Measurements from ENCODE around the gene TMEM200B. TPM values are rescaled to one million over a fixed set of nuclear protein-coding genes. Genes with fewer than 3 reads are reported as not detected.

Gene TMEM200B
- total RNA-seq, 1 experiment from 2014 or later, result 1.1 TPM

DNA sequence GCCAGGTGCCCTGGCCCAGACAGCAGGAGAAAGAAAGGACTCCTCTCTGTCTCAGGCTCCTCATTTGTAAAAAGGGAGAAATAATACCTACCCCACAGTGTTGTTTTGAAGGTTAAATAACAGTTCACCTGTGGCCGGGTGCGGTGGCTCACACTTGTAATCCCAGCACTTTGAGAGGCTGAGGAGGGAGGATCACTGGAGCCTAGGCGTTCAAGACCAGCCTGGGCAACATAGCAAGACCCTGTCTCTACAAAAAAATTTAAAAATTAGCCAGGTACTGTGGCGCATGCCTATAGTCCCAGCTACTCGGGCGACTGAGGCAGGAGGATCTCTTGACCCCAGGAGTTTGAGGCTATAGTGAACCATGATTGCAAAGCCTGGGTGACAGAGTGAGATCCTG is 2.5 kb upstream of the TMEM200B start:
- CTCF ChIA-PET, result no interaction called here
- BruUV-seq (replicated peaks), result no TSS peak
- Histone ChIP-seq H3K36me3 (ENCODE audit: insufficient read depth, low read length, poor library complexity, severe bottlenecking) (no peaks in the 10 kb centered on the region), H3K4me1 (ENCODE audit: insufficient read depth, low read length, poor library complexity, severe bottlenecking) (peaks cover 9% of the 10 kb centered on the region), H3K27ac (ENCODE audit: low read depth, low read length, poor library complexity, severe bottlenecking) (no peak overlapping the region), H3K9me3 (ENCODE audit: low read depth, low read length, poor library complexity, severe bottlenecking) (no peaks in the 10 kb centered on the region), H3K27me3 (replicated peaks; ENCODE audit: insufficient read depth, low read depth, low read length, poor library complexity) (no peaks in the 10 kb centered on the region), H3K4me3 (ENCODE audit: low read depth, low read length, poor library complexity, severe bottlenecking) (no peak overlapping the region)
- intact Hi-C loops (cut with micrococcal nuclease; ENCODE audit: unreplicated experiment), result no loop called here
- TF ChIP-seq EZH2 (IDR thresholded peaks at IDR 0.05; ENCODE audit: borderline replicate concordance, low read depth, low read length, poor library complexity, severe bottlenecking), result no peak
- TF ChIP-seq, protein P1, sequence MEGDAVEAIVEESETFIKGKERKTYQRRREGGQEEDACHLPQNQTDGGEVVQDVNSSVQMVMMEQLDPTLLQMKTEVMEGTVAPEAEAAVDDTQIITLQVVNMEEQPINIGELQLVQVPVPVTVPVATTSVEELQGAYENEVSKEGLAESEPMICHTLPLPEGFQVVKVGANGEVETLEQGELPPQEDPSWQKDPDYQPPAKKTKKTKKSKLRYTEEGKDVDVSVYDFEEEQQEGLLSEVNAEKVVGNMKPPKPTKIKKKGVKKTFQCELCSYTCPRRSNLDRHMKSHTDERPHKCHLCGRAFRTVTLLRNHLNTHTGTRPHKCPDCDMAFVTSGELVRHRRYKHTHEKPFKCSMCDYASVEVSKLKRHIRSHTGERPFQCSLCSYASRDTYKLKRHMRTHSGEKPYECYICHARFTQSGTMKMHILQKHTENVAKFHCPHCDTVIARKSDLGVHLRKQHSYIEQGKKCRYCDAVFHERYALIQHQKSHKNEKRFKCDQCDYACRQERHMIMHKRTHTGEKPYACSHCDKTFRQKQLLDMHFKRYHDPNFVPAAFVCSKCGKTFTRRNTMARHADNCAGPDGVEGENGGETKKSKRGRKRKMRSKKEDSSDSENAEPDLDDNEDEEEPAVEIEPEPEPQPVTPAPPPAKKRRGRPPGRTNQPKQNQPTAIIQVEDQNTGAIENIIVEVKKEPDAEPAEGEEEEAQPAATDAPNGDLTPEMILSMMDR (conservative IDR thresholded peaks at IDR 0.05; ENCODE audit: low read depth, low read length), result no peak
- POLR2A ChIA-PET (ENCODE audit: low non-redundant PET), result no interaction called here
- DNase-seq (ENCODE audit: low spot score), result no peak

DNA sequence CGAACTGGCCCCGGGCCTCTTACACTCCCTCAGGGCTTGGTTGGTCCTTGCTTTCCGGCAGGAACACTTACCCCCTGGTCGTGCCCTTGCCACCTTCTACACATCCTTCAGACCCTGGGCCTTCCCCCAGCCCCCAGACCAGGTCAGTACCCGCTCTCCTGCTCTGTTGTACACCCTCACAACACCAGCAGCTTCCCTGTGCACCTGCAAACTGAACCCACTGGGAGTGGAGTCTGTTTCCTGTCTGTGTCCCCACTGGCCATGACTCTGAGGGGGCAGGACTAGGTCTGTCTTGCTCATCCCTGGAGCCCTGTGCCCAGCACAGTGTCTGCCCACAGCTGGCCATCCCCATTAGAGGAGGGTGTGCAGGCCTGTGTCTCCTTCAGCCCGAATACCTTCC is 2.1 kb upstream of the TMEM200B start:
- Histone ChIP-seq H3K27ac (ENCODE audit: low read depth, low read length, poor library complexity, severe bottlenecking) (peak overlapping the region; percentile 72), H3K9me3 (ENCODE audit: low read depth, low read length, poor library complexity, severe bottlenecking) (no peaks in the 10 kb centered on the region), H3K36me3 (ENCODE audit: insufficient read depth, low read length, poor library complexity, severe bottlenecking) (no peaks in the 10 kb centered on the region), H3K4me3 (ENCODE audit: low read depth, low read length, poor library complexity, severe bottlenecking) (no peak overlapping the region), H3K4me1 (ENCODE audit: insufficient read depth, low read length, poor library complexity, severe bottlenecking) (peaks cover 9% of the 10 kb centered on the region), H3K27me3 (replicated peaks; ENCODE audit: insufficient read depth, low read depth, low read length, poor library complexity) (no peaks in the 10 kb centered on the region)
- TF ChIP-seq, protein P1 (conservative IDR thresholded peaks at IDR 0.05; ENCODE audit: low read depth, low read length), result no peak
- TF ChIP-seq EZH2 (IDR thresholded peaks at IDR 0.05; ENCODE audit: borderline replicate concordance, low read depth, low read length, poor library complexity, severe bottlenecking), result no peak
- ChIA-PET POLR2A (ENCODE audit: low non-redundant PET) (interaction anchor here (1.0 kb wide), 1 partner anchor 54 kb away, joined by 4 read pairs; no protein-coding TSS in a partner anchor), CTCF (interaction anchor here (0.7 kb wide), 1 partner anchor 56 kb away, joined by 3 read pairs; the partner anchor contains the start of gene SRSF4)
- DNase-seq (ENCODE audit: low spot score), result no peak
- no TSS peak for BruUV-seq (replicated peaks)
- intact Hi-C loops (cut with micrococcal nuclease; ENCODE audit: unreplicated experiment), result no loop called here

- ChIA-PET POLR2A (ENCODE audit: low non-redundant PET) (interaction anchor here (1.0 kb wide), 1 partner anchor 55 kb away, joined by 4 read pairs; no protein-coding TSS in a partner anchor), CTCF (interaction anchor here (0.7 kb wide), 1 partner anchor 57 kb away, joined by 3 read pairs; the partner anchor contains the start of gene SRSF4)
- Histone ChIP-seq H3K27me3 (replicated peaks; ENCODE audit: insufficient read depth, low read depth, low read length, poor library complexity) (no peaks in the 10 kb centered on the region), H3K27ac (ENCODE audit: low read depth, low read length, poor library complexity, severe bottlenecking) (peak overlapping the region; percentile 72), H3K36me3 (ENCODE audit: insufficient read depth, low read length, poor library complexity, severe bottlenecking) (no peaks in the 10 kb centered on the region), H3K4me1 (ENCODE audit: insufficient read depth, low read length, poor library complexity, severe bottlenecking) (peaks cover 9% of the 10 kb centered on the region), H3K9me3 (ENCODE audit: low read depth, low read length, poor library complexity, severe bottlenecking) (no peaks in the 10 kb centered on the region), H3K4me3 (ENCODE audit: low read depth, low read length, poor library complexity, severe bottlenecking) (peak overlapping the region; percentile 58)
- DNase-seq (ENCODE audit: low spot score), result no peak
- no TSS peak for BruUV-seq (replicated peaks)
- intact Hi-C loops (cut with micrococcal nuclease; ENCODE audit: unreplicated experiment), result no loop called here
- TF ChIP-seq EZH2 (IDR thresholded peaks at IDR 0.05; ENCODE audit: borderline replicate concordance, low read depth, low read length, poor library complexity, severe bottlenecking), result no peak
- TF ChIP-seq, protein P1 (conservative IDR thresholded peaks at IDR 0.05; ENCODE audit: low read depth, low read length), result no peak
Observed at GRCh38 chr1:29125237-29125641, 1.5 kb upstream of the TMEM200B start.
